ENCODE measurements around the gene TRHDE.

GRCh38 chr12:72337382-72337781, 65.2 kb downstream of the TRHDE start:
- TF ChIP-seq POLR2AphosphoS5 (IDR thresholded peaks at IDR 0.05; ENCODE audit: insufficient read depth, low read depth, low read length) (no peak), POLR2A (IDR thresholded peaks at IDR 0.05; ENCODE audit: low read depth, low read length) (no peak)
